ENCODE measurements around the gene KLF11.
"Not testable (repeated sequence)": the region's sequence is repeated elsewhere in the genome, so short reads cannot be mapped to it uniquely, and the experiment has no call there.

Gene KLF11

GRCh38 chr2:10089565-10090190 is 46.3 kb downstream of the KLF11 start:
- no peak for DNase-seq

GRCh38 chr2:10091182-10091888 is 48.0 kb downstream of the KLF11 start:
- peak; percentile 10 for DNase-seq

GRCh38 chr2:10091889-10092244 is 48.5 kb downstream of the KLF11 start:
- DNase-seq: not testable (repeated sequence)

GRCh38 chr2:10094271-10094814 is 51.0 kb downstream of the KLF11 start:
- no peak for DNase-seq

GRCh38 chr2:10095175-10095574 is 51.8 kb downstream of the KLF11 start:
- no peak for DNase-seq

- DNase-seq: no peak
Measured at GRCh38 chr2:10096641-10097040, 53.3 kb downstream of the KLF11 start.

GRCh38 chr2:10097352-10098148 is 54.2 kb downstream of the KLF11 start:
- peak; percentile 19 for DNase-seq

- DNase-seq: no peak
Measured at GRCh38 chr2:10101491-10101890, 58.1 kb downstream of the KLF11 start.

- no peak for DNase-seq
Measured at GRCh38 chr2:10103179-10103578, 59.8 kb downstream of the KLF11 start.

Measured in stimulated activated naive CD4-positive, alpha-beta T cell treated with Interleukin-2 at 50 U/mL for 16 hours (primary cell).